HepG2 (cell line): ENCODE results near the gene ABTB2. TPM values are rescaled to one million over a fixed set of nuclear protein-coding genes. Genes with fewer than 3 reads are reported as not detected.

Experiments
- ATAC-seq: fragments of 200-7000 bp; cut with Tn5 transposase; 3 replicates; pipeline ENCODE4 v1.9.1; 2020; ENCODE audit warnings: mild to moderate bottlenecking, moderate library complexity
- BruUV-seq: library from RNA; stranded (reverse); fragments of 400-500 nt; replicated peaks from 2 replicates; lab custom pipeline; 2021; lab: Mats Ljungman, UMichigan
- CTCF ChIA-PET: fragments of 300-600 bp; formaldehyde crosslinking; extraction: SDS; loops from one replicate; lab custom pipeline; 2021; ENCODE audit warnings: low total read pairs, inconsistent platforms, low intra/inter-chr PET ratio; lab: Yijun Ruan, JAX
- POLR2A ChIA-PET: fragments of 350-600 bp; sonication (Branson Sonifier 250); formaldehyde crosslinking; loops from one replicate; lab custom pipeline; 2020; ENCODE audit warnings: antibody characterized with exemption, inconsistent platforms; lab: Yijun Ruan, JAX
- DNase-seq: peaks from one replicate; pipeline ENCODE4 v3.0.0-alpha.2; 2015; ENCODE audit warnings: low spot score
- FAIRE-seq: peaks from 3 replicates; lab custom pipeline; 2011; peaks lifted over from hg19 to GRCh38; lab: Jason Lieb, UNC
- H2AFZ ChIP-seq: one replicate; pipeline ENCODE4 v1.6.1; 2011; ENCODE audit warnings: low read length, inconsistent platforms
- H3K27ac ChIP-seq: fragments of 300-600 bp; 3 replicates; pipeline ENCODE4 v1.8.0; 2011; ENCODE audit warnings: mixed run types, mild to moderate bottlenecking, mixed read lengths, low read length, inconsistent platforms; ENCODE audit not compliant: insufficient read depth; ENCODE audit errors: extremely low read length
- H3K27me3 ChIP-seq, 2 experiments: fragments of 200-600 bp in 1 of 2; 2 replicates in 1 of 2; 3 replicates in 1 of 2; pipeline versions ENCODE4 v1.6.0 to v1.8.0; 2011; ENCODE audit warnings: low read length in 2 of 2, mild to moderate bottlenecking in 2 of 2, moderate library complexity in 2 of 2, inconsistent platforms in 1 of 2; ENCODE audit not compliant: insufficient read depth in 2 of 2, control insufficient read depth in 1 of 2
- H3K36me3 ChIP-seq, 2 experiments: fragments of 200-600 bp in 1 of 2; replicated peaks in 1 of 2; 2 replicates in 1 of 2; 3 replicates in 1 of 2; pipeline versions ENCODE4 v1.5.1 to v1.8.0; 2011; ENCODE audit warnings: low read length in 2 of 2, inconsistent platforms in 1 of 2; ENCODE audit not compliant: insufficient read depth in 2 of 2, control insufficient read depth in 1 of 2
- H3K4me1 ChIP-seq: 2 replicates; pipeline ENCODE4 v1.5.1; 2012; ENCODE audit warnings: low read length, inconsistent platforms; ENCODE audit not compliant: insufficient read depth
- H3K4me2 ChIP-seq: 2 replicates; pipeline ENCODE4 v1.6.0; 2011; ENCODE audit warnings: low read depth, low read length, inconsistent platforms
- H3K4me3 ChIP-seq, 3 experiments: fragments of 200-600 bp in 1 of 3; sonication (generic), shearing (Covaris generic) in 1 of 3; replicated peaks in 1 of 3; 2 replicates each; pipeline ENCODE4 v1.5.1; 2011 to 2016; ENCODE audit warnings: low read length in 3 of 3, inconsistent platforms in 2 of 3, low read depth in 2 of 3, mild to moderate bottlenecking in 2 of 3, control low read depth in 1 of 3, mixed read lengths in 1 of 3; ENCODE audit not compliant: insufficient read depth in 1 of 3
- H3K79me2 ChIP-seq: one replicate; pipeline ENCODE4 v1.6.1; 2011; ENCODE audit warnings: low read length, inconsistent platforms; ENCODE audit not compliant: insufficient read depth
- H3K9ac ChIP-seq: 2 replicates; pipeline ENCODE4 v1.6.0; 2011; ENCODE audit warnings: mild to moderate bottlenecking, low read depth, low read length, inconsistent platforms; ENCODE audit not compliant: insufficient read depth
- H3K9me3 ChIP-seq: 2 replicates; pipeline ENCODE4 v1.5.1; 2012; ENCODE audit warnings: mild to moderate bottlenecking, low read length
- H4K20me1 ChIP-seq: 2 replicates; pipeline ENCODE4 v1.6.0; 2011; ENCODE audit warnings: inconsistent platforms, mild to moderate bottlenecking, low read length, moderate library complexity; ENCODE audit not compliant: insufficient read depth
- CREM ChIP-seq, 2 experiments: sonication (generic) in 1 of 2; formaldehyde crosslinking in 1 of 2; IDR thresholded peaks; 2 replicates each; pipeline versions ENCODE4 v1.4.0 to v1.6.1; 2016 to 2020; ENCODE audit warnings: antibody characterized with exemption in 1 of 2, mild to moderate bottlenecking in 1 of 2, missing genetic modification reagents in 1 of 2
- ERF ChIP-seq: IDR thresholded peaks from 2 replicates; pipeline ENCODE4 v1.6.1; 2018; ENCODE audit warnings: missing biosample characterization, missing genetic modification reagents
- GTF2F1 ChIP-seq: fragments of 150-350 bp; IDR thresholded peaks from 2 replicates; pipeline ENCODE4 v1.6.1; 2014; ENCODE audit warnings: low read length
- MYC ChIP-seq: sonication (generic); formaldehyde crosslinking; IDR thresholded peaks from 2 replicates; pipeline ENCODE4 v1.9.0; 2021; ENCODE audit warnings: missing genetic modification reagents, borderline replicate concordance
- NKX3-1 ChIP-seq: sonication (generic); formaldehyde crosslinking; IDR thresholded peaks from 2 replicates; pipeline ENCODE4 v1.5.0; 2020; ENCODE audit warnings: missing genetic modification reagents
- POLR2A ChIP-seq, 2 experiments: IDR thresholded peaks; 2 replicates each; pipeline ENCODE4 v1.6.1; 2011; ENCODE audit warnings: low read depth in 2 of 2, low read length in 2 of 2, mild to moderate bottlenecking in 1 of 2, moderate library complexity in 1 of 2; ENCODE audit not compliant: insufficient read depth in 1 of 2
- ZNF674 ChIP-seq: sonication (generic); formaldehyde crosslinking; IDR thresholded peaks from 2 replicates; pipeline ENCODE4 v1.5.0; 2020; ENCODE audit warnings: low read depth, mild to moderate bottlenecking, missing genetic modification reagents
- WGBS: methylation state at CpG from one replicate; pipeline ENCODE4 v1.1.6; 2017; ENCODE audit warnings: low lambda C conversion rate; 5-methylcytosine and 5-hydroxymethylcytosine counted together
- in situ Hi-C: cut with HindIII; loops from 2 replicates; pipeline ENCODE4 v1.10.0; 2017; ENCODE audit warnings: low pct_unique_long_range_greater_than_20kb; ENCODE audit not compliant: extremely low pct_ligation_motif_present
- intact Hi-C: fragments of 100-400 bp; cut with micrococcal nuclease; formaldehyde crosslinking; loops from one replicate; pipeline ENCODE4 v1.10.0; 2022; ENCODE audit not compliant: unreplicated experiment
- polyA plus RNA-seq, 8 experiments: library from polyadenylated mRNA; depleted of rRNA in 3 of 8; stranded (reverse) in 7 of 8; unstranded in 1 of 8; fragments of >200 nt; fragmentation: Illumina TruSeq in 4 of 8; extraction: Trizol in 4 of 8; gene quantifications; 2 replicates each; pipeline versions ENCODE4 v1.2.1 to v1.2.3, GENCODE V29; 2011 to 2016; ENCODE audit warnings: low read depth in 4 of 8, missing spikeins in 1 of 8, mixed read lengths in 1 of 8; ENCODE audit not compliant: insufficient read depth in 1 of 8
- total RNA-seq, 5 experiments: library from RNA; depleted of rRNA; stranded (reverse); fragments of >200 nt; fragmentation: Illumina TruSeq; extraction: Trizol; gene quantifications; 2 replicates each; pipeline ENCODE4 v1.2.3, GENCODE V29; 2016; ENCODE audit warnings: low read depth in 1 of 5
- TF ChIP-seq, protein P1 (sequence below): sonication (generic); formaldehyde crosslinking; IDR thresholded peaks from 2 replicates; pipeline ENCODE4 v1.4.0; 2020; ENCODE audit warnings: missing genetic modification reagents
- TF ChIP-seq, protein P2 (sequence below): sonication (generic); formaldehyde crosslinking; IDR thresholded peaks from 2 replicates; pipeline ENCODE4 v1.4.0; 2020; ENCODE audit warnings: missing genetic modification reagents
- TF ChIP-seq, protein P3 (sequence below): sonication (generic); formaldehyde crosslinking; conservative IDR thresholded peaks from 2 replicates; pipeline ENCODE4 v1.8.1; 2023; ENCODE audit warnings: missing genetic modification reagents
- TF ChIP-seq, protein P4 (sequence below): IDR thresholded peaks from 2 replicates; pipeline ENCODE4 v1.6.1; 2016; ENCODE audit warnings: missing biosample characterization, missing genetic modification reagents, low read depth

ABTB2 gene
- total and polyA plus RNA-seq, 2 of the 13 experiments (the other 11 are each of a cell fraction or from before 2014, with no cell fraction given) = 5.1 to 15.4 TPM

- TF ChIP-seq, protein P1, sequence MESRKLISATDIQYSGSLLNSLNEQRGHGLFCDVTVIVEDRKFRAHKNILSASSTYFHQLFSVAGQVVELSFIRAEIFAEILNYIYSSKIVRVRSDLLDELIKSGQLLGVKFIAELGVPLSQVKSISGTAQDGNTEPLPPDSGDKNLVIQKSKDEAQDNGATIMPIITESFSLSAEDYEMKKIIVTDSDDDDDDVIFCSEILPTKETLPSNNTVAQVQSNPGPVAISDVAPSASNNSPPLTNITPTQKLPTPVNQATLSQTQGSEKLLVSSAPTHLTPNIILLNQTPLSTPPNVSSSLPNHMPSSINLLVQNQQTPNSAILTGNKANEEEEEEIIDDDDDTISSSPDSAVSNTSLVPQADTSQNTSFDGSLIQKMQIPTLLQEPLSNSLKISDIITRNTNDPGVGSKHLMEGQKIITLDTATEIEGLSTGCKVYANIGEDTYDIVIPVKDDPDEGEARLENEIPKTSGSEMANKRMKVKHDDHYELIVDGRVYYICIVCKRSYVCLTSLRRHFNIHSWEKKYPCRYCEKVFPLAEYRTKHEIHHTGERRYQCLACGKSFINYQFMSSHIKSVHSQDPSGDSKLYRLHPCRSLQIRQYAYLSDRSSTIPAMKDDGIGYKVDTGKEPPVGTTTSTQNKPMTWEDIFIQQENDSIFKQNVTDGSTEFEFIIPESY (CRISPR knock-in tag) = peak; percentile 67
- no peak for TF ChIP-seq ZNF674 (CRISPR knock-in tag)
These were observed 8.9 kb downstream of the ABTB2 start (continued) for GRCh38 chr11:34348919-34349318.

DNA sequence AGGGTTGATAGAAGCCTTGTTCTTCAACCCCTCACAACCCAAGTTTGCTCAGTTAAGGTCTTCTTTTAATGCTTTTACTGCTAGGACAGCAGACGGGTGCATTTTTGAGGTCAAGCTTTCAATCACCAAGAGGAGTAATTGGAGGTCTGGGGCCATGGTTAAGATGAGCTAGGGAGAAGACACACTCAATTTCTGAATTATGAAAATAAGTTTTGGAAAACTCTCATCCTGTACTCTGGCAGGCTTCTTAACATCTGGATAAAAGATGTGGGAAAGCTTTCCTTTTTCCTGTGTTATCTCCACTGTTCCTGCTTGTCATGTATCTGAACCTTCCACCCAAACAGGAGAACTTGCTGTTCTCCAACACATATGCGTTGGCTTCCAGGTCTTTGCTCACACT is 9.7 kb downstream of the ABTB2 start:
- Histone ChIP-seq H3K27ac (no peak overlapping the region), H2AFZ (no peak overlapping the region), H3K9me3 (no peaks in the 10 kb centered on the region), H3K4me3 (no peak overlapping the region), H3K79me2 (peaks cover 93% of the 10 kb centered on the region), H3K4me2 (no peak overlapping the region), H3K4me1 (peaks cover 100% of the 10 kb centered on the region), H3K9ac (no peak overlapping the region), H3K27me3 (no peaks in the 10 kb centered on the region), H3K36me3 (peaks cover 6 to 9% of the 10 kb centered on the region in 2 experiments; a peak in 2 of 5 replicates), H4K20me1 (no peaks in the 10 kb centered on the region; the same call in 1 of the 2 replicates)
- no peak for ATAC-seq
- BruUV-seq = no TSS peak
- ChIA-PET CTCF (no interaction called here), POLR2A (interaction anchor here (5.4 kb wide), 1 partner anchor 9 kb away, joined by 81 read pairs; the partner anchor contains the start of gene ABTB2)
- WGBS = 92% methylated on average over 2 of the region's 2 CpGs
- DNase-seq = no peak
- TF ChIP-seq NKX3-1 (CRISPR knock-in tag) (no peak), POLR2A (IDR thresholded peaks at IDR 0.05; ENCODE audit: insufficient read depth in 1 of 2, low read depth in 2 of 2, low read length in 2 of 2) (no peak), GTF2F1 (no peak), MYC (CRISPR knock-in tag) (no peak), ERF (CRISPR knock-in tag) (no peak), CREM (IDR thresholded peaks at IDR 0.05) (no peak), CREM (CRISPR knock-in tag; IDR thresholded peaks at IDR 0.05) (no peak)
- TF ChIP-seq, protein P2, sequence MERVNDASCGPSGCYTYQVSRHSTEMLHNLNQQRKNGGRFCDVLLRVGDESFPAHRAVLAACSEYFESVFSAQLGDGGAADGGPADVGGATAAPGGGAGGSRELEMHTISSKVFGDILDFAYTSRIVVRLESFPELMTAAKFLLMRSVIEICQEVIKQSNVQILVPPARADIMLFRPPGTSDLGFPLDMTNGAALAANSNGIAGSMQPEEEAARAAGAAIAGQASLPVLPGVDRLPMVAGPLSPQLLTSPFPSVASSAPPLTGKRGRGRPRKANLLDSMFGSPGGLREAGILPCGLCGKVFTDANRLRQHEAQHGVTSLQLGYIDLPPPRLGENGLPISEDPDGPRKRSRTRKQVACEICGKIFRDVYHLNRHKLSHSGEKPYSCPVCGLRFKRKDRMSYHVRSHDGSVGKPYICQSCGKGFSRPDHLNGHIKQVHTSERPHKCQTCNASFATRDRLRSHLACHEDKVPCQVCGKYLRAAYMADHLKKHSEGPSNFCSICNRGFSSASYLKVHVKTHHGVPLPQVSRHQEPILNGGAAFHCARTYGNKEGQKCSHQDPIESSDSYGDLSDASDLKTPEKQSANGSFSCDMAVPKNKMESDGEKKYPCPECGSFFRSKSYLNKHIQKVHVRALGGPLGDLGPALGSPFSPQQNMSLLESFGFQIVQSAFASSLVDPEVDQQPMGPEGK (CRISPR knock-in tag) = no peak
- TF ChIP-seq, protein P3, sequence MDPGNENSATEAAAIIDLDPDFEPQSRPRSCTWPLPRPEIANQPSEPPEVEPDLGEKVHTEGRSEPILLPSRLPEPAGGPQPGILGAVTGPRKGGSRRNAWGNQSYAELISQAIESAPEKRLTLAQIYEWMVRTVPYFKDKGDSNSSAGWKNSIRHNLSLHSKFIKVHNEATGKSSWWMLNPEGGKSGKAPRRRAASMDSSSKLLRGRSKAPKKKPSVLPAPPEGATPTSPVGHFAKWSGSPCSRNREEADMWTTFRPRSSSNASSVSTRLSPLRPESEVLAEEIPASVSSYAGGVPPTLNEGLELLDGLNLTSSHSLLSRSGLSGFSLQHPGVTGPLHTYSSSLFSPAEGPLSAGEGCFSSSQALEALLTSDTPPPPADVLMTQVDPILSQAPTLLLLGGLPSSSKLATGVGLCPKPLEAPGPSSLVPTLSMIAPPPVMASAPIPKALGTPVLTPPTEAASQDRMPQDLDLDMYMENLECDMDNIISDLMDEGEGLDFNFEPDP (CRISPR knock-in tag) = no peak
- TF ChIP-seq, protein P4, sequence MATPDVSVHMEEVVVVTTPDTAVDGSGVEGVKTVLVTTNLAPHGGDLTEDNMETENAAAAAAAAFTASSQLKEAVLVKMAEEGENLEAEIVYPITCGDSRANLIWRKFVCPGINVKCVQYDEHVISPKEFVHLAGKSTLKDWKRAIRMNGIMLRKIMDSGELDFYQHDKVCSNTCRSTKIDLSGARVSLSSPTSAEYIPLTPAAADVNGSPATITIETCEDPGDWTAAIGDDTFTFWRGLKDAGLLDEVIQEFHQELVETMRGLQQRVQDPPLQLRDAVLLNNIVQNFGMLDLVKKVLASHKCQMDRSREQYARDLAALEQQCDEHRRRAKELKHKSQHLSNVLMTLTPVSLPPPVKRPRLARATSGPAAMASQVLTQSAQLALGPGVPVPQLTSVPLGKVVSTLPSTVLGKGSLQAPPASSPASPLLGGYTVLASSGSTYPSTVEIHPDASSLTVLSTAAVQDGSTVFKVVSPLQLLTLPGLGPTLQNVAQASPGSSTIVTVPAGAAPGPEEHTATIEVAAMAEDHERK (CRISPR knock-in tag) = no peak
- intact Hi-C loops (no loop called here), in situ Hi-C loops (no loop called here)
- FAIRE-seq = no peak
